K562 (cell line): Measurements from ENCODE around the gene NOL4L. TPM values are rescaled to one million over a fixed set of nuclear protein-coding genes. Genes with fewer than 3 reads are reported as not detected.

ENCODE experiments used
- ATAC-seq: fragments of 200-7000 bp; cut with Tn5 transposase; 3 replicates; pipeline ENCODE4 v1.9.1; 2020; ENCODE audit warnings: moderate library complexity
- BruUV-seq: library from RNA; stranded (reverse); fragments of 400-500 nt; replicated peaks from 2 replicates; lab custom pipeline; 2021; lab: Mats Ljungman, UMichigan
- CTCF ChIA-PET: fragments of 300-600 bp; formaldehyde crosslinking; extraction: SDS; loops from one replicate; lab custom pipeline; 2021; ENCODE audit warnings: low intra/inter-chr PET ratio; lab: Yijun Ruan, JAX
- POLR2A ChIA-PET: fragments of 300-600, 350-650 bp; sonication (Branson Sonifier 250); formaldehyde crosslinking; extraction: SDS; loops from one replicate; lab custom pipeline; 2021; ENCODE audit warnings: antibody characterized with exemption, inconsistent platforms; lab: Yijun Ruan, JAX
- DNase-seq, 4 experiments: peaks; one replicate each; pipeline versions ENCODE4 v3.0.0 to v3.0.0-alpha.2; 2011 to 2018; ENCODE audit warnings: low spot score in 3 of 4, mixed read lengths in 3 of 4; ENCODE audit errors: extremely low read depth in 1 of 4
- FAIRE-seq: peaks from 2 replicates; lab custom pipeline; 2011; peaks lifted over from hg19 to GRCh38; lab: Jason Lieb, UNC
- H2AFZ ChIP-seq: 2 replicates; pipeline ENCODE4 v1.6.0; 2011; ENCODE audit warnings: low read depth, low read length, control low read depth, inconsistent platforms
- H3K27ac ChIP-seq: fragments of 200-600 bp; 3 replicates; pipeline ENCODE4 v1.8.0; 2011; ENCODE audit warnings: low read depth, mild to moderate bottlenecking, control low read depth, inconsistent platforms, low read length, moderate library complexity, mixed read lengths; ENCODE audit errors: extremely low read depth
- H3K27me3 ChIP-seq, 2 experiments: fragments of 300-600 bp in 1 of 2; 2 replicates in 1 of 2; 3 replicates in 1 of 2; pipeline versions ENCODE4 v1.6.0 to v1.8.0; 2011; ENCODE audit warnings: inconsistent platforms in 2 of 2, low read length in 2 of 2, mild to moderate bottlenecking in 1 of 2, mixed read lengths in 1 of 2, moderate library complexity in 1 of 2; ENCODE audit not compliant: control insufficient read depth in 2 of 2, insufficient read depth in 2 of 2
- H3K36me3 ChIP-seq: fragments of 300-600 bp; 3 replicates; pipeline ENCODE4 v1.8.0; 2011; ENCODE audit warnings: mild to moderate bottlenecking, low read length, inconsistent platforms; ENCODE audit not compliant: control insufficient read depth, insufficient read depth
- H3K4me1 ChIP-seq, 2 experiments: fragments of 200-600 bp in 1 of 2; replicated peaks in 1 of 2; 2 replicates in 1 of 2; 3 replicates in 1 of 2; pipeline versions ENCODE4 v1.5.1 to v1.8.0; 2011; ENCODE audit warnings: inconsistent platforms in 2 of 2, low read length in 2 of 2, mild to moderate bottlenecking in 1 of 2, mixed read lengths in 1 of 2, moderate library complexity in 1 of 2; ENCODE audit not compliant: control insufficient read depth in 2 of 2, insufficient read depth in 2 of 2
- H3K4me2 ChIP-seq: 2 replicates; pipeline ENCODE4 v1.6.1; 2011; ENCODE audit warnings: low read length, control low read depth, inconsistent platforms, mixed read lengths; ENCODE audit not compliant: insufficient read depth
- H3K4me3 ChIP-seq: fragments of 200-600 bp; sonication (generic), shearing (Covaris generic); 2 replicates; pipeline ENCODE4 v1.5.1; 2016; ENCODE audit warnings: control low read depth, inconsistent platforms
- H3K79me2 ChIP-seq: fragments of 200-600 bp; 3 replicates; pipeline ENCODE4 v1.8.0; 2011; ENCODE audit warnings: low read length, inconsistent platforms; ENCODE audit not compliant: control insufficient read depth, insufficient read depth
- H3K9ac ChIP-seq, 2 experiments: 2 replicates each; pipeline versions ENCODE4 v1.6.0 to v1.6.1; 2011; ENCODE audit warnings: low read depth in 2 of 2, low read length in 2 of 2, control low read depth in 1 of 2, inconsistent platforms in 1 of 2, mild to moderate bottlenecking in 1 of 2, mixed read lengths in 1 of 2; ENCODE audit not compliant: insufficient read depth in 1 of 2
- H3K9me1 ChIP-seq: one replicate; pipeline ENCODE4 v1.6.0; 2011; ENCODE audit warnings: inconsistent platforms, mild to moderate bottlenecking, low read length, moderate library complexity; ENCODE audit not compliant: control insufficient read depth, insufficient read depth
- H3K9me3 ChIP-seq: replicated peaks from 2 replicates; pipeline ENCODE4 v1.5.1; 2011; ENCODE audit warnings: low read depth, low read length, inconsistent platforms; ENCODE audit not compliant: control insufficient read depth, insufficient read depth
- H4K20me1 ChIP-seq: replicated peaks from 2 replicates; pipeline ENCODE4 v1.6.1; 2011; ENCODE audit warnings: low read length, inconsistent platforms, mixed read lengths; ENCODE audit not compliant: control insufficient read depth, insufficient read depth
- CAMTA2 ChIP-seq: fragments of 250-450 bp; sonication (Bioruptor Pico); conservative IDR thresholded peaks from 2 replicates; pipeline ENCODE4 v1.5.1; 2022
- CCNT2 ChIP-seq: IDR thresholded peaks from 2 replicates; pipeline ENCODE4 v1.6.1; 2011; ENCODE audit warnings: borderline replicate concordance, low read depth, mild to moderate bottlenecking, moderate library complexity, mixed read lengths, low read length; ENCODE audit not compliant: insufficient read length; ENCODE audit errors: extremely low read depth
- MCM7 ChIP-seq, 2 experiments: fragments of 450-650 bp; IDR thresholded peaks; 2 replicates each; pipeline ENCODE4 v1.6.1; 2016 to 2018
- POLR2G ChIP-seq: fragments of 200-400 bp; formaldehyde crosslinking; IDR thresholded peaks from 2 replicates; pipeline ENCODE4 v1.6.1; 2017; ENCODE audit warnings: low read depth, mild to moderate bottlenecking, antibody characterized with exemption, low read length, moderate library complexity
- TRIM28 ChIP-seq: fragments of 450-650 bp; IDR thresholded peaks from 2 replicates; pipeline ENCODE4 v1.6.1; 2017
- WGBS: fragments of 100-300 bp; shearing (Covaris generic); methylation state at CpG from one replicate; pipeline ENCODE4 v1.1.6; 2016; ENCODE audit warnings: low coverage, mixed read lengths; ENCODE audit not compliant: insufficient coverage; ENCODE audit errors: missing lambda C conversion rate; 5-methylcytosine and 5-hydroxymethylcytosine counted together
- in situ Hi-C: fragments of 300-500 bp; cut with MboI; formaldehyde crosslinking; loops from 4 replicates; pipeline ENCODE4 v1.15.0; 2018; ENCODE audit warnings: inconsistent platforms, mixed read lengths
- intact Hi-C: fragments of 100-400 bp; cut with micrococcal nuclease; formaldehyde crosslinking; loops from 2 replicates; pipeline ENCODE4 v1.14.2; 2022
- polyA plus RNA-seq, 8 experiments: library from polyadenylated mRNA; depleted of rRNA in 4 of 8; stranded (reverse) in 5 of 8; unstranded in 3 of 8; fragments of >200 nt; fragmentation: Nextera tagmentation in 2 of 8; fragmentation: Illumina TruSeq in 1 of 8; extraction: Ambion mirVana in 2 of 8; extraction: Trizol in 1 of 8; gene quantifications; 2 replicates each; pipeline versions ENCODE4 v1.2.1 to v1.2.3, GENCODE V29; 2011 to 2014; ENCODE audit warnings: inconsistent platforms in 1 of 8, missing spikeins in 1 of 8
- total RNA-seq, 7 experiments: library from RNA; depleted of rRNA in 6 of 7; stranded (reverse); fragments of >200 nt in 6 of 7; fragmentation: Illumina TruSeq in 2 of 7; extraction: Trizol in 2 of 7; gene quantifications; 2 replicates each; pipeline versions ENCODE4 v1.2.1 to v1.2.3, GENCODE V29; 2011 to 2021; ENCODE audit warnings: low replicate concordance in 1 of 7
- TF ChIP-seq, protein P1 (sequence below), 2 experiments: fragments of 450-650 bp in 1 of 2; sonication (generic) in 1 of 2; formaldehyde crosslinking; conservative IDR thresholded peaks; 2 replicates each; pipeline versions ENCODE4 v1.4.0 to v1.8.1; 2020 to 2022; ENCODE audit warnings: mild to moderate bottlenecking in 1 of 2, missing genetic modification reagents in 1 of 2
- TF ChIP-seq, protein P2 (sequence below): fragments of 250-450 bp; sonication (Bioruptor Pico); IDR thresholded peaks from 2 replicates; pipeline ENCODE4 v1.4.0; 2020
- TF ChIP-seq, protein P3 (sequence below): fragments of 450-650 bp; formaldehyde crosslinking; IDR thresholded peaks from 2 replicates; pipeline ENCODE4 v1.4.0; 2020; ENCODE audit warnings: mild to moderate bottlenecking, moderate library complexity

NOL4L gene
- total and polyA plus RNA-seq, 9 of the 15 experiments (the other 6 are each of a cell fraction or from before 2014, with no cell fraction given): 5.1 to 36.2 (median 13.6) TPM

DNA sequence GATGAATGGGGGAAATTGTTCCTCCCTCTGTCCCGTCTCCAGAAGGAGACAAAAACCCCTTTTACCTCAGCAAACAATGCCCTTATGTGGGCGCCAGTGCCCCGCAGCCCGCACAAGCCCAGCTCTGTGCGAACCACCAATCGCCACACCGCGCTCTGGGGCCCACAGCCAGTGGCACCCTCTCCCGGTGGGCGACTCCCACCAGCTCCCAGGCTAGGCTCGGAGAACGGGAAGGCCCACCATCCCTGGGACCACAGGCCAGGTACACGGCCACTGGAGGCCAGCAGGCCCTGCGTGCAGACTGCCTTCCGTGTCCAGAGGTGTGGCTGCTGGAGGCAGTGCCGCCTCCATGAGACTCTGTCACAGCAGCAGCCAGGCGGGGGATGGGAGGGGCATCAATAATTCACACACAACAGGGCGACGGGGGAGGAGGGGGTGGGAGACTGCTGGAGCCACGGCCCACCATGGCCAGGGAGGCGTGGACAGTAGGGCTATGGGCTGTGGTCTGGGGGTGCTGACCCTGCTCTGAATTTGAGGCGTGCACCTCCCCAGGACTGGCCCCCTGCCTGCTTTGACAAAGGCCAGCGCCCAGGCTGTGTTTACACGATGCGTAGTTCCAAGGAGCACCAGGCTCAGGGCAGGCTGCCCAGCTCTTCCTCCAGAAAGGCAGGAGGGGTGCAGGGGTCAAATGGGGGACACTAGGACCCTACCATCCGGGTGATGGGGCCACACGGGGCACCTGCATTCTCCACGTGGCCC lies 121.3 kb downstream of the NOL4L start (continued):
- peak; percentile 57; the same call in 1 of the 2 replicates for TF ChIP-seq POLR2G
- no peak for TF ChIP-seq MCM7 (IDR thresholded peaks at IDR 0.05)

DNA sequence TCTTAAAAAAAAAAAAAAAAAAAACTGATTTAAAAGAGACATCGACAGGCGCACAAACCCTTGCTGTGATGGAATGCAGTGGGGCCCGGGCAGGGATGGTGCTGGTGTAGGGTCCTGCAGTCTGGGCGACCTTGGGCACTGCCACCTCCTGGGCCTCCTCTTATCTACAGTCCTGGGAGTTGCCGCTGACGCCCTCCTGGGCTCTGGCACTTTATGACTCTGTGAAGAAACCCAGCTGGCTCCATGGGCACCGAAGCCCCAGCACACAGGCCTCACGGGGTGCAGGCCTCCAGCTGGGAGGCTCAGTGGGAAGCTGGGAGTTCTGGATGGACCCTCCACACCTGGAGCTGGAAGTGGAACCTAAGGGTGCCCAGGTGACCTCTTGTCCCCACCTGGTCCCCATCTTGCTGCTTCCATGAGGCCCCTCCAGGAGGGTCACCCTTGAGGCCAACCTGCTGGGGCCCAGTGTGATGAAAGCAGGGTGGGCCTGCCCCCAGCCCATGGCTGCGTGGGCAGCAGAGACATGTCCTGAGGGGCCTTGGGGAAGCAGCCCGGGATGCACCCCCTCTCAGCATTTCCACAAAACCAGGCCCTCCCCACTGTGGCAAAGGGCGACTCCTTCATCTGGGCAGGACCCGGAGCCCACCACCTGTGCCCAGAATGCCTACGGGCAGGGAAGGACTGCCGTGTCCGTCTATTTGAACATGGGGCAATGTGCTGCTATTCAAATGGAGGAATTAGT lies 122.1 kb downstream of the NOL4L start:
- Histone ChIP-seq H3K27me3 (no peaks in the 10 kb centered on the region), H3K36me3 (peaks cover 63% of the 10 kb centered on the region; the same call in 2 of the 3 replicates), H4K20me1 (peaks cover 5% of the 10 kb centered on the region; the same call in 1 of the 2 replicates), H3K27ac (no peak overlapping the region), H3K79me2 (peaks cover 3% of the 10 kb centered on the region; the same call in 2 of the 3 replicates), H3K9me1 (no peaks in the 10 kb centered on the region), H2AFZ (no peak overlapping the region), H3K9me3 (no peaks in the 10 kb centered on the region), H3K4me3 (no peak overlapping the region), H3K4me1 (peaks cover 0 to 73% of the 10 kb centered on the region in 2 experiments; a peak in 2 of 5 replicates), H3K4me2 (no peak overlapping the region), H3K9ac (no peak overlapping the region; a peak in 1 of 4 replicates)
- POLR2A ChIA-PET: no interaction called here
- in situ Hi-C loops (no loop called here), intact Hi-C loops (no loop called here)
- DNase-seq: no peak
- CTCF ChIA-PET: no interaction called here
- no peak for FAIRE-seq
- BruUV-seq: no TSS peak
- WGBS: 100% methylated on average over 8 of the region's 15 CpGs
- no peak for ATAC-seq
- TF ChIP-seq CCNT2: no peak
- TF ChIP-seq, protein P1, sequence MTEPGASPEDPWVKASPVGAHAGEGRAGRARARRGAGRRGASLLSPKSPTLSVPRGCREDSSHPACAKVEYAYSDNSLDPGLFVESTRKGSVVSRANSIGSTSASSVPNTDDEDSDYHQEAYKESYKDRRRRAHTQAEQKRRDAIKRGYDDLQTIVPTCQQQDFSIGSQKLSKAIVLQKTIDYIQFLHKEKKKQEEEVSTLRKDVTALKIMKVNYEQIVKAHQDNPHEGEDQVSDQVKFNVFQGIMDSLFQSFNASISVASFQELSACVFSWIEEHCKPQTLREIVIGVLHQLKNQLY (CRISPR knock-in tag; conservative IDR thresholded peaks at IDR 0.05): no peak
- TF ChIP-seq, protein P2, sequence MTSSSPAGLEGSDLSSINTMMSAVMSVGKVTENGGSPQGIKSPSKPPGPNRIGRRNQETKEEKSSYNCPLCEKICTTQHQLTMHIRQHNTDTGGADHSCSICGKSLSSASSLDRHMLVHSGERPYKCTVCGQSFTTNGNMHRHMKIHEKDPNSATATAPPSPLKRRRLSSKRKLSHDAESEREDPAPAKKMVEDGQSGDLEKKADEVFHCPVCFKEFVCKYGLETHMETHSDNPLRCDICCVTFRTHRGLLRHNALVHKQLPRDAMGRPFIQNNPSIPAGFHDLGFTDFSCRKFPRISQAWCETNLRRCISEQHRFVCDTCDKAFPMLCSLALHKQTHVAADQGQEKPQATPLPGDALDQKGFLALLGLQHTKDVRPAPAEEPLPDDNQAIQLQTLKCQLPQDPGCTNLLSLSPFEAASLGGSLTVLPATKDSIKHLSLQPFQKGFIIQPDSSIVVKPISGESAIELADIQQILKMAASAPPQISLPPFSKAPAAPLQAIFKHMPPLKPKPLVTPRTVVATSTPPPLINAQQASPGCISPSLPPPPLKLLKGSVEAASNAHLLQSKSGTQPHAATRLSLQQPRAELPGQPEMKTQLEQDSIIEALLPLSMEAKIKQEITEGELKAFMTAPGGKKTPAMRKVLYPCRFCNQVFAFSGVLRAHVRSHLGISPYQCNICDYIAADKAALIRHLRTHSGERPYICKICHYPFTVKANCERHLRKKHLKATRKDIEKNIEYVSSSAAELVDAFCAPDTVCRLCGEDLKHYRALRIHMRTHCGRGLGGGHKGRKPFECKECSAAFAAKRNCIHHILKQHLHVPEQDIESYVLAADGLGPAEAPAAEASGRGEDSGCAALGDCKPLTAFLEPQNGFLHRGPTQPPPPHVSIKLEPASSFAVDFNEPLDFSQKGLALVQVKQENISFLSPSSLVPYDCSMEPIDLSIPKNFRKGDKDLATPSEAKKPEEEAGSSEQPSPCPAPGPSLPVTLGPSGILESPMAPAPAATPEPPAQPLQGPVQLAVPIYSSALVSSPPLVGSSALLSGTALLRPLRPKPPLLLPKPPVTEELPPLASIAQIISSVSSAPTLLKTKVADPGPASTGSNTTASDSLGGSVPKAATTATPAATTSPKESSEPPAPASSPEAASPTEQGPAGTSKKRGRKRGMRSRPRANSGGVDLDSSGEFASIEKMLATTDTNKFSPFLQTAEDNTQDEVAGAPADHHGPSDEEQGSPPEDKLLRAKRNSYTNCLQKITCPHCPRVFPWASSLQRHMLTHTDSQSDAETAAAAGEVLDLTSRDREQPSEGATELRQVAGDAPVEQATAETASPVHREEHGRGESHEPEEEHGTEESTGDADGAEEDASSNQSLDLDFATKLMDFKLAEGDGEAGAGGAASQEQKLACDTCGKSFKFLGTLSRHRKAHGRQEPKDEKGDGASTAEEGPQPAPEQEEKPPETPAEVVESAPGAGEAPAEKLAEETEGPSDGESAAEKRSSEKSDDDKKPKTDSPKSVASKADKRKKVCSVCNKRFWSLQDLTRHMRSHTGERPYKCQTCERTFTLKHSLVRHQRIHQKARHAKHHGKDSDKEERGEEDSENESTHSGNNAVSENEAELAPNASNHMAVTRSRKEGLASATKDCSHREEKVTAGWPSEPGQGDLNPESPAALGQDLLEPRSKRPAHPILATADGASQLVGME (CRISPR knock-in tag): no peak
- no peak for TF ChIP-seq CAMTA2 (CRISPR knock-in tag)
- TF ChIP-seq, protein P3, sequence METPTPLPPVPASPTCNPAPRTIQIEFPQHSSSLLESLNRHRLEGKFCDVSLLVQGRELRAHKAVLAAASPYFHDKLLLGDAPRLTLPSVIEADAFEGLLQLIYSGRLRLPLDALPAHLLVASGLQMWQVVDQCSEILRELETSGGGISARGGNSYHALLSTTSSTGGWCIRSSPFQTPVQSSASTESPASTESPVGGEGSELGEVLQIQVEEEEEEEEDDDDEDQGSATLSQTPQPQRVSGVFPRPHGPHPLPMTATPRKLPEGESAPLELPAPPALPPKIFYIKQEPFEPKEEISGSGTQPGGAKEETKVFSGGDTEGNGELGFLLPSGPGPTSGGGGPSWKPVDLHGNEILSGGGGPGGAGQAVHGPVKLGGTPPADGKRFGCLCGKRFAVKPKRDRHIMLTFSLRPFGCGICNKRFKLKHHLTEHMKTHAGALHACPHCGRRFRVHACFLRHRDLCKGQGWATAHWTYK (CRISPR knock-in tag): no peak
- no peak for TF ChIP-seq TRIM28
